H1 (cell line): ENCODE results near the gene GMPPA. TPM values are rescaled to one million over a fixed set of nuclear protein-coding genes. Genes with fewer than 3 reads are reported as not detected.

Experiments
- CTCF ChIA-PET: fragments of 300-600 bp; sonication (Branson Sonifier 250); formaldehyde crosslinking; loops from one replicate; lab custom pipeline; 2021; ENCODE audit not compliant: partially characterized antibody; lab: Charles Lee
- POLR2A ChIA-PET: fragments of 300-600 bp; sonication (Branson Sonifier 250); formaldehyde crosslinking; loops from one replicate; lab custom pipeline; 2021; ENCODE audit warnings: inconsistent platforms; ENCODE audit not compliant: partially characterized antibody; lab: Charles Lee
- DNase-seq, 2 experiments: peaks; one replicate each; pipeline versions ENCODE4 v3.0.0 to v3.0.0-alpha.2; 2010 to 2022; ENCODE audit warnings: low spot score in 2 of 2, low read depth in 1 of 2, mixed read lengths in 1 of 2
- FAIRE-seq: peaks from 2 replicates; lab custom pipeline; 2011; peaks lifted over from hg19 to GRCh38; lab: Jason Lieb, UNC
- H2AFZ ChIP-seq: 2 replicates; pipeline ENCODE4 v1.8.1; 2012; ENCODE audit warnings: low read length, inconsistent platforms
- H2AK5ac ChIP-seq: 2 replicates; pipeline ENCODE4 v1.6.1; 2013; ENCODE audit warnings: low read depth, low read length
- H2BK120ac ChIP-seq: replicated peaks from 2 replicates; pipeline ENCODE3; 2013; ENCODE audit warnings: low read depth, low read length, inconsistent platforms
- H2BK12ac ChIP-seq: 2 replicates; pipeline ENCODE4 v1.6.1; 2013; ENCODE audit warnings: low read depth, low read length
- H2BK15ac ChIP-seq: 2 replicates; pipeline ENCODE4 v1.6.1; 2013; ENCODE audit warnings: low read length
- H2BK20ac ChIP-seq: 2 replicates; pipeline ENCODE4 v1.6.1; 2013; ENCODE audit warnings: low read length
- H2BK5ac ChIP-seq: 2 replicates; pipeline ENCODE4 v1.6.1; 2013; ENCODE audit warnings: low read depth, low read length
- H3K14ac ChIP-seq: 2 replicates; pipeline ENCODE4 v1.6.1; 2013; ENCODE audit warnings: inconsistent platforms; ENCODE audit not compliant: insufficient read length
- H3K18ac ChIP-seq: 2 replicates; pipeline ENCODE4 v1.6.1; 2013; ENCODE audit warnings: low read length; ENCODE audit errors: extremely low read depth
- H3K23ac ChIP-seq: 2 replicates; pipeline ENCODE4 v1.6.1; 2013; ENCODE audit warnings: inconsistent platforms; ENCODE audit not compliant: insufficient read length
- H3K23me2 ChIP-seq: 2 replicates; pipeline ENCODE4 v1.6.1; 2013; ENCODE audit warnings: low read depth, low read length
- H3K27ac ChIP-seq: 2 replicates; pipeline ENCODE4 v1.6.1; 2011; ENCODE audit warnings: low read depth, low read length, inconsistent platforms
- H3K27me3 ChIP-seq, 4 experiments: replicated peaks in 1 of 4; 1 replicate in 1 of 4; 2 replicates in 3 of 4; pipeline versions ENCODE4 v1.6.1 to v1.8.1; 2011 to 2013; ENCODE audit warnings: low read length in 3 of 4, mild to moderate bottlenecking in 3 of 4, inconsistent platforms in 2 of 4, mixed read lengths in 2 of 4, moderate library complexity in 1 of 4; ENCODE audit not compliant: control insufficient read depth in 3 of 4, insufficient read depth in 3 of 4; ENCODE audit errors: extremely low read depth in 1 of 4
- H3K36me3 ChIP-seq, 4 experiments: 2 replicates each; pipeline versions ENCODE4 v1.6.1 to v1.8.1; 2011 to 2013; ENCODE audit warnings: mild to moderate bottlenecking in 4 of 4, low read length in 3 of 4, moderate library complexity in 2 of 4, control low read depth in 1 of 4, inconsistent platforms in 1 of 4; ENCODE audit not compliant: insufficient read depth in 4 of 4, control insufficient read depth in 2 of 4
- H3K4ac ChIP-seq: replicated peaks from 2 replicates; pipeline ENCODE3; 2013; ENCODE audit warnings: low read length, low read depth, mixed read lengths, inconsistent platforms; ENCODE audit not compliant: insufficient read length
- H3K4me1 ChIP-seq, 4 experiments: replicated peaks in 1 of 4; 1 replicate in 1 of 4; 2 replicates in 3 of 4; pipeline versions ENCODE4 v1.6.1 to v1.8.1; 2011 to 2013; ENCODE audit warnings: low read length in 3 of 4, inconsistent platforms in 2 of 4, mixed read lengths in 1 of 4; ENCODE audit not compliant: insufficient read depth in 4 of 4, control insufficient read depth in 3 of 4
- H3K4me2 ChIP-seq, 2 experiments: 2 replicates each; pipeline versions ENCODE4 v1.6.1 to v1.8.1; 2011 to 2013; ENCODE audit warnings: low read depth in 2 of 2, low read length in 2 of 2, control low read depth in 1 of 2, inconsistent platforms in 1 of 2, mild to moderate bottlenecking in 1 of 2; ENCODE audit not compliant: insufficient read depth in 1 of 2
- H3K4me3 ChIP-seq, 4 experiments: fragments of 200-600, 300-600 bp in 1 of 4; sonication (generic), shearing (Covaris generic), sonication (Bioruptor Twin) in 1 of 4; 2 replicates each; pipeline versions ENCODE4 v1.5.1 to v1.8.1; 2011 to 2016; ENCODE audit warnings: low read length in 4 of 4, low read depth in 3 of 4, control low read depth in 2 of 4, inconsistent platforms in 2 of 4, mild to moderate bottlenecking in 2 of 4, mixed read lengths in 1 of 4, moderate library complexity in 1 of 4; ENCODE audit not compliant: insufficient read depth in 2 of 4; ENCODE audit errors: extremely low read depth in 1 of 4
- H3K56ac ChIP-seq: replicated peaks from 2 replicates; pipeline ENCODE3; 2013; ENCODE audit warnings: low read depth, mild to moderate bottlenecking, mixed read lengths, low read length, inconsistent platforms; ENCODE audit not compliant: insufficient read length
- H3K79me1 ChIP-seq: 2 replicates; pipeline ENCODE4 v1.6.1; 2013; ENCODE audit warnings: low read depth, low read length, control low read depth
- H3K79me2 ChIP-seq, 2 experiments: 2 replicates each; pipeline versions ENCODE4 v1.6.1 to v1.8.1; 2012 to 2013; ENCODE audit warnings: low read length in 2 of 2, mild to moderate bottlenecking in 2 of 2, inconsistent platforms in 1 of 2; ENCODE audit not compliant: insufficient read depth in 2 of 2, control insufficient read depth in 1 of 2
- H3K9ac ChIP-seq, 4 experiments: replicated peaks in 1 of 4; 1 replicate in 1 of 4; 2 replicates in 3 of 4; pipeline versions ENCODE4 v1.6.1 to v1.8.1; 2011 to 2013; ENCODE audit warnings: low read depth in 3 of 4, low read length in 3 of 4, control low read depth in 2 of 4, mild to moderate bottlenecking in 2 of 4, moderate library complexity in 2 of 4, inconsistent platforms in 1 of 4; ENCODE audit errors: extremely low read depth in 1 of 4
- H3K9me3 ChIP-seq, 2 experiments: 2 replicates each; pipeline versions ENCODE4 v1.6.1 to v1.8.1; 2012 to 2013; ENCODE audit warnings: mild to moderate bottlenecking in 2 of 2, moderate library complexity in 2 of 2, control low read depth in 1 of 2, inconsistent platforms in 1 of 2, low read depth in 1 of 2, low read length in 1 of 2, mixed read lengths in 1 of 2; ENCODE audit not compliant: insufficient read depth in 2 of 2
- H4K20me1 ChIP-seq, 2 experiments: replicated peaks in 1 of 2; 2 replicates each; pipeline versions ENCODE3 to v1.8.1; 2011 to 2013; ENCODE audit warnings: inconsistent platforms in 2 of 2, low read length in 2 of 2, mild to moderate bottlenecking in 1 of 2; ENCODE audit not compliant: insufficient read depth in 2 of 2, control insufficient read depth in 1 of 2
- H4K5ac ChIP-seq: 2 replicates; pipeline ENCODE4 v1.6.1; 2013; ENCODE audit warnings: low read length, low read depth, mixed read lengths, inconsistent platforms; ENCODE audit not compliant: insufficient read length
- H4K8ac ChIP-seq: 2 replicates; pipeline ENCODE4 v1.8.0; 2013; ENCODE audit warnings: mild to moderate bottlenecking, moderate library complexity, low read length, inconsistent platforms; ENCODE audit not compliant: insufficient read depth; ENCODE audit errors: extremely low read depth
- H4K91ac ChIP-seq: replicated peaks from 2 replicates; pipeline ENCODE3; 2013; ENCODE audit warnings: low read length, mixed read lengths, inconsistent platforms; ENCODE audit not compliant: insufficient read length
- GABPA ChIP-seq: IDR thresholded peaks from 2 replicates; pipeline ENCODE4 v1.6.1; 2011; ENCODE audit warnings: mild to moderate bottlenecking, low read length, moderate library complexity, borderline replicate concordance; ENCODE audit not compliant: insufficient read depth
- RFX5 ChIP-seq: IDR thresholded peaks from 2 replicates; pipeline ENCODE4 v1.6.1; 2011; ENCODE audit warnings: low read depth, low read length, improper control_type of control experiment, borderline replicate concordance
- RXRA ChIP-seq: IDR thresholded peaks from 2 replicates; pipeline ENCODE4 v1.6.1; 2011; ENCODE audit warnings: low read depth, mild to moderate bottlenecking, low read length, moderate library complexity; ENCODE audit not compliant: insufficient read depth
- SRF ChIP-seq: IDR thresholded peaks from 2 replicates; pipeline ENCODE4 v1.6.1; 2011; ENCODE audit warnings: mild to moderate bottlenecking, low read depth, low read length, moderate library complexity
- WGBS, 2 experiments: shearing (Covaris generic) in 1 of 2; methylation state at CpG; one replicate each; pipeline versions ENCODE4 v1.1.6 to v1.1.7; 2013 to 2015; ENCODE audit warnings: low lambda C conversion rate in 2 of 2, mixed read lengths in 2 of 2, inconsistent platforms in 1 of 2, low coverage in 1 of 2, missing lambda C conversion rate in 1 of 2; ENCODE audit not compliant: insufficient replicate concordance in 2 of 2, insufficient coverage in 1 of 2, insufficient read length in 1 of 2; ENCODE audit errors: extremely low coverage in 1 of 2, missing lambda C conversion rate in 1 of 2; 5-methylcytosine and 5-hydroxymethylcytosine counted together
- polyA plus RNA-seq, 7 experiments: library from polyadenylated mRNA; depleted of rRNA in 3 of 7; stranded (reverse) in 5 of 7; unstranded in 2 of 7; fragments of >200 nt in 5 of 7; fragments of 200-250 nt in 2 of 7; gene quantifications; 1 replicate in 5 of 7; 2 replicates in 1 of 7; 4 replicates in 1 of 7; pipeline versions ENCODE4 v1.2.1 to v1.2.3, GENCODE V29; 2011 to 2013; ENCODE audit warnings: missing spikeins in 2 of 7, mixed read lengths in 2 of 7
- total RNA-seq: library from RNA; stranded (reverse); fragmentation: NEBNext Ultra II Directional; extraction: Animal tissue kit (Norgen Biotek cat#: 25700); gene quantifications from 2 replicates; pipeline ENCODE4 v1.2.1, GENCODE V29; 2021

Gene GMPPA
- total and polyA plus RNA-seq, 2 of the 8 experiments (the other 6 are each of a cell fraction or from before 2014, with no cell fraction given) = 34.3 to 98.8 TPM

DNA sequence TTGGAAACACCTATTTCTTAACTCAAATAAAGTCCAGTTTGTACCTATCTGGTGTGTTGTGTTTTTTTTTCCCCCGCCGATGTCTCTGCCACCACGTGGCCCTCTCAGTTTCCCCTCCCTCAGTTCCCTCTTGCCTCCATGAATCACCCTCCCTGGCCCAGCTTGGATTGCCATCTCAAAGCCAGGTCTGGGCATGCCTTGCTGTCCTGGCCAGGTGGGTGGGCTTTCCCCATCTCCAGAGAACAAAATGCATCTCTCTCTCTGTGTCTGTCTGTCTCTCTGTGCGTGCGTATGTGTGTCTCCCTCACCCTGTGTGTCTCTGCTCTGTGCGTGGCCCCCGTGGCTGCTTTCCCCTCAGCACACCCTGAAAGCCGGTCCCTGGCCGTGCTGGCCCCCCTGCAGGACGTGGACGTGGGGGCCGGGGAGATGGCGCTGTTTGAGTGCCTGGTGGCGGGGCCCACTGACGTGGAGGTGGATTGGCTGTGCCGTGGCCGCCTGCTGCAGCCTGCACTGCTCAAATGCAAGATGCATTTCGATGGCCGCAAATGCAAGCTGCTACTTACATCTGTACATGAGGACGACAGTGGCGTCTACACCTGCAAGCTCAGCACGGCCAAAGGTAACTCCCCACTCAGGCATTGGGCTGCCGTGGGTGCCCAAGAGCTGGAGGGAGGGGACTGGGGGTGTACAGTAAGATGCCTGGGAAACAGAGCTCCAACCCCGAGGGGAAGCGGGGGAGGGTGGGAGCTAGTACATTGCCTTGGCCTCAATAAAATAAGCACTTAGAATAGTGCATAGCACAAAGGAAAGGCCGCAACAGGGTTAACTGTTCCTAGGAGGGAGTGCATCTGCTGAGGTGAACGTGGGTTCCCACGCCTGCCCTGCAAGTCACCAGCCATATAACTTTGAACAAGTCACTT, 31.6 kb upstream of the GMPPA start:
- Histone ChIP-seq H3K36me3 (peaks cover 0 to 4% (median under 1%) of the 10 kb centered on the region in 4 experiments; a peak in 1 of 8 replicates), H4K20me1 (peaks cover 0 to 3% of the 10 kb centered on the region in 2 experiments), H3K23me2 (no peaks in the 10 kb centered on the region), H2AFZ (no peak overlapping the region), H3K4me3 (no peak overlapping the region), H2BK20ac (no peak overlapping the region), H2BK120ac (no peak overlapping the region), H3K9me3 (no peaks in the 10 kb centered on the region), H2BK15ac (no peak overlapping the region), H3K4me1 (no peaks in the 10 kb centered on the region), H2BK5ac (no peak overlapping the region), H2BK12ac (no peak overlapping the region), H3K4ac (no peak overlapping the region), H3K27ac (no peak overlapping the region), H3K23ac (no peak overlapping the region), H2AK5ac (no peak overlapping the region), H3K56ac (no peak overlapping the region), H3K79me2 (no peaks in the 10 kb centered on the region), H3K9ac (no peak overlapping the region), H4K8ac (no peak overlapping the region; the same call in 1 of the 2 replicates), H3K18ac (no peak overlapping the region), H4K91ac (no peak overlapping the region), H3K14ac (no peak overlapping the region), H3K4me2 (no peak overlapping the region), H3K27me3 (no peaks in the 10 kb centered on the region), H4K5ac (no peak overlapping the region), H3K79me1 (no peaks in the 10 kb centered on the region)
- CTCF ChIA-PET = interaction anchor here (1.0 to 113.1 kb wide), 4 partner anchors 9 to 347 kb away, joined by 4 to 7248 read pairs (median 3633); partner anchors contain the start of genes ASIC4, CHPF, DES and GMPPA
- POLR2A ChIA-PET = interaction anchor here (1.4 to 2.1 kb wide), 6 partner anchors 8 to 59 kb away, joined by 4 to 8 read pairs (median 4); no protein-coding TSS in a partner anchor
- no peak for DNase-seq
- WGBS, 2 experiments = 86% methylated on average over 26 of the region's 28 CpGs; no CpG with 5 or more reads in 1 of the 2 experiments
- TF ChIP-seq SRF = no peak
- no peak for TF ChIP-seq GABPA
- TF ChIP-seq RXRA = no peak
- no peak for TF ChIP-seq RFX5
- no peak for FAIRE-seq
